HepG2 (cell line): ENCODE results near the gene RBMS2. TPM values are rescaled to one million over a fixed set of nuclear protein-coding genes. Genes with fewer than 3 reads are reported as not detected.

Experiments
- DNMT3B ChIP-seq: conservative IDR thresholded peaks from 2 replicates; pipeline ENCODE4 v1.6.1; 2016; ENCODE audit warnings: missing biosample characterization, control low read depth
- HNF1A ChIP-seq, 2 experiments: sonication (generic) in 1 of 2; formaldehyde crosslinking in 1 of 2; IDR thresholded peaks; 2 replicates each; pipeline versions ENCODE4 v1.4.0 to v1.6.1; 2016 to 2020; ENCODE audit warnings: borderline replicate concordance in 1 of 2, low read depth in 1 of 2, mild to moderate bottlenecking in 1 of 2, missing genetic modification reagents in 1 of 2
- RAD51 ChIP-seq: fragments of 450-650 bp; IDR thresholded peaks from 2 replicates; pipeline ENCODE4 v1.6.1; 2016; ENCODE audit warnings: borderline replicate concordance
- RFX3 ChIP-seq: IDR thresholded peaks from 2 replicates; pipeline ENCODE4 v1.6.1; 2016; ENCODE audit warnings: missing biosample characterization, missing genetic modification reagents
- RNF2 ChIP-seq: fragments of 450-650 bp; conservative IDR thresholded peaks from 2 replicates; pipeline ENCODE4 v1.6.1; 2016; ENCODE audit warnings: low read depth
- SNAPC2 ChIP-seq: sonication (generic); formaldehyde crosslinking; IDR thresholded peaks from 2 replicates; pipeline ENCODE4 v1.8.1; 2022; ENCODE audit warnings: mild to moderate bottlenecking, missing genetic modification reagents
- SYNCRIP ChIP-seq: fragments of 200-400 bp; formaldehyde crosslinking; IDR thresholded peaks from 2 replicates; pipeline ENCODE4 v1.6.1; 2018; ENCODE audit warnings: mild to moderate bottlenecking, low read depth, low read length; ENCODE audit not compliant: insufficient read depth
- TFDP1 ChIP-seq: IDR thresholded peaks from 2 replicates; pipeline ENCODE4 v1.6.1; 2016; ENCODE audit warnings: missing compliant biosample characterization, missing genetic modification reagents, borderline replicate concordance
- ZNF17 ChIP-seq: sonication (generic); formaldehyde crosslinking; IDR thresholded peaks from 2 replicates; pipeline ENCODE4 v1.5.0; 2020; ENCODE audit warnings: mild to moderate bottlenecking, missing genetic modification reagents
- ZNF563 ChIP-seq: sonication (generic); formaldehyde crosslinking; IDR thresholded peaks from 2 replicates; pipeline ENCODE4 v1.8.0; 2022; ENCODE audit warnings: mild to moderate bottlenecking, moderate library complexity, missing genetic modification reagents
- polyA plus RNA-seq, 8 experiments: library from polyadenylated mRNA; depleted of rRNA in 3 of 8; stranded (reverse) in 7 of 8; unstranded in 1 of 8; fragments of >200 nt; fragmentation: Illumina TruSeq in 4 of 8; extraction: Trizol in 4 of 8; gene quantifications; 2 replicates each; pipeline versions ENCODE4 v1.2.1 to v1.2.3, GENCODE V29; 2011 to 2016; ENCODE audit warnings: low read depth in 4 of 8, missing spikeins in 1 of 8, mixed read lengths in 1 of 8; ENCODE audit not compliant: insufficient read depth in 1 of 8
- total RNA-seq, 5 experiments: library from RNA; depleted of rRNA; stranded (reverse); fragments of >200 nt; fragmentation: Illumina TruSeq; extraction: Trizol; gene quantifications; 2 replicates each; pipeline ENCODE4 v1.2.3, GENCODE V29; 2016; ENCODE audit warnings: low read depth in 1 of 5
- TF ChIP-seq, protein P1 (sequence below): sonication (generic); formaldehyde crosslinking; IDR thresholded peaks from 2 replicates; pipeline ENCODE4 v1.5.0; 2020; ENCODE audit warnings: mild to moderate bottlenecking, missing genetic modification reagents, borderline replicate concordance

The RBMS2 gene
- total and polyA plus RNA-seq, 2 of the 13 experiments (the other 11 are each of a cell fraction or from before 2014, with no cell fraction given), result 0.53 to 7.4 TPM

DNA sequence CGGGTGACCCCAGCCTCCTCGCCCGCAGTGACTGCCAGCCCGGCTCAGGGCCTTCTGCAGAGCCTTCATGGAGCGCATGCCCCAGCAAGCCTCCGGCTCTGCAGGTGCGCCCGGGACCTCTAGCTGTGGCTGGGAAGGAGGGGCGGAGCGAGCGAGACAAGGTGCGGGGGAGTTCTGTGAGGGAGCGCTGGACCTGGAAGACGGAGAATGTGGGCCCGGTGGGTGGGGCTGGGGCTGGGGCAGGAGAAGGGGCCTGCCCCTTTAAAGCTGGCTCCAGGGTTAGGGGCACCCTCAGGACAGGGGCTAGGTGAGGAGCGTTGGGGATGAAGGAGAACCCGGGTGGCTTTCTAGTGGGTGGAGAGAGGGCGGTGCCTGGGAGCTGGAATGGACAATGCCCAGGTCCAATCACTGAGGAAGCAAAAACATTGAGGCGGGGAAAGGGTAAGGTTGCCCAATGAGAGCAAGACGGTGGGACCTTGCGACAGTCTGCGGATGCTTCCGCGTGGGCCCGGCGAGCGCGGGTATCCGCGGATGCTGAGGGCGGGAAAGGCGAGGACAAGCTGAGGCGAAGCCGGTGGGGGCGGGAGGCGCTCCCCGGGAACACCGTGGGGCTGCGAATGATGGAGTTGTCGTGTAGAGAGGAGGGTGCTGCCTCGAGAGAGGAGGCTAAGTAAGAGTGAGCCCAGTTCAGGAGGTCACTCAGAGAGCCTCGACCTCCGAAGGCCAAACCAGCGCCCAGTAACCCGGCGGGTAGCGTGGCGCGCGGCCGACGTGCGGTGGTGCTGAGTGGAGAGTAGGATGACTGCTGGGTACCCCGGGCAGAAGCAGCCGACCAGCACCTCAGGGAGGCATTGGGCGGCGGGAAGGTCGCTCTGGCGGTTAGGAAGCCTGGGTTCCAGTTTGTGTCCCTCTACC lies 33.3 kb upstream of the RBMS2 start, which contains the start of gene GLS2 (continued):
- TF ChIP-seq HNF1A (IDR thresholded peaks at IDR 0.05; ENCODE audit: low read depth) (no peak), HNF1A (CRISPR knock-in tag; IDR thresholded peaks at IDR 0.05; ENCODE audit: borderline replicate concordance) (peak; percentile 40), SYNCRIP (no peak), TFDP1 (peak; percentile 99), DNMT3B (CRISPR knock-in tag) (no peak), ZNF563 (CRISPR knock-in tag) (peak; percentile 89; the same call in 1 of the 2 replicates), RNF2 (peak; percentile 43; the same call in 1 of the 2 replicates), RFX3 (no peak), RAD51 (no peak), ZNF17 (CRISPR knock-in tag) (no peak), SNAPC2 (CRISPR knock-in tag) (no peak)
- TF ChIP-seq, protein P1, sequence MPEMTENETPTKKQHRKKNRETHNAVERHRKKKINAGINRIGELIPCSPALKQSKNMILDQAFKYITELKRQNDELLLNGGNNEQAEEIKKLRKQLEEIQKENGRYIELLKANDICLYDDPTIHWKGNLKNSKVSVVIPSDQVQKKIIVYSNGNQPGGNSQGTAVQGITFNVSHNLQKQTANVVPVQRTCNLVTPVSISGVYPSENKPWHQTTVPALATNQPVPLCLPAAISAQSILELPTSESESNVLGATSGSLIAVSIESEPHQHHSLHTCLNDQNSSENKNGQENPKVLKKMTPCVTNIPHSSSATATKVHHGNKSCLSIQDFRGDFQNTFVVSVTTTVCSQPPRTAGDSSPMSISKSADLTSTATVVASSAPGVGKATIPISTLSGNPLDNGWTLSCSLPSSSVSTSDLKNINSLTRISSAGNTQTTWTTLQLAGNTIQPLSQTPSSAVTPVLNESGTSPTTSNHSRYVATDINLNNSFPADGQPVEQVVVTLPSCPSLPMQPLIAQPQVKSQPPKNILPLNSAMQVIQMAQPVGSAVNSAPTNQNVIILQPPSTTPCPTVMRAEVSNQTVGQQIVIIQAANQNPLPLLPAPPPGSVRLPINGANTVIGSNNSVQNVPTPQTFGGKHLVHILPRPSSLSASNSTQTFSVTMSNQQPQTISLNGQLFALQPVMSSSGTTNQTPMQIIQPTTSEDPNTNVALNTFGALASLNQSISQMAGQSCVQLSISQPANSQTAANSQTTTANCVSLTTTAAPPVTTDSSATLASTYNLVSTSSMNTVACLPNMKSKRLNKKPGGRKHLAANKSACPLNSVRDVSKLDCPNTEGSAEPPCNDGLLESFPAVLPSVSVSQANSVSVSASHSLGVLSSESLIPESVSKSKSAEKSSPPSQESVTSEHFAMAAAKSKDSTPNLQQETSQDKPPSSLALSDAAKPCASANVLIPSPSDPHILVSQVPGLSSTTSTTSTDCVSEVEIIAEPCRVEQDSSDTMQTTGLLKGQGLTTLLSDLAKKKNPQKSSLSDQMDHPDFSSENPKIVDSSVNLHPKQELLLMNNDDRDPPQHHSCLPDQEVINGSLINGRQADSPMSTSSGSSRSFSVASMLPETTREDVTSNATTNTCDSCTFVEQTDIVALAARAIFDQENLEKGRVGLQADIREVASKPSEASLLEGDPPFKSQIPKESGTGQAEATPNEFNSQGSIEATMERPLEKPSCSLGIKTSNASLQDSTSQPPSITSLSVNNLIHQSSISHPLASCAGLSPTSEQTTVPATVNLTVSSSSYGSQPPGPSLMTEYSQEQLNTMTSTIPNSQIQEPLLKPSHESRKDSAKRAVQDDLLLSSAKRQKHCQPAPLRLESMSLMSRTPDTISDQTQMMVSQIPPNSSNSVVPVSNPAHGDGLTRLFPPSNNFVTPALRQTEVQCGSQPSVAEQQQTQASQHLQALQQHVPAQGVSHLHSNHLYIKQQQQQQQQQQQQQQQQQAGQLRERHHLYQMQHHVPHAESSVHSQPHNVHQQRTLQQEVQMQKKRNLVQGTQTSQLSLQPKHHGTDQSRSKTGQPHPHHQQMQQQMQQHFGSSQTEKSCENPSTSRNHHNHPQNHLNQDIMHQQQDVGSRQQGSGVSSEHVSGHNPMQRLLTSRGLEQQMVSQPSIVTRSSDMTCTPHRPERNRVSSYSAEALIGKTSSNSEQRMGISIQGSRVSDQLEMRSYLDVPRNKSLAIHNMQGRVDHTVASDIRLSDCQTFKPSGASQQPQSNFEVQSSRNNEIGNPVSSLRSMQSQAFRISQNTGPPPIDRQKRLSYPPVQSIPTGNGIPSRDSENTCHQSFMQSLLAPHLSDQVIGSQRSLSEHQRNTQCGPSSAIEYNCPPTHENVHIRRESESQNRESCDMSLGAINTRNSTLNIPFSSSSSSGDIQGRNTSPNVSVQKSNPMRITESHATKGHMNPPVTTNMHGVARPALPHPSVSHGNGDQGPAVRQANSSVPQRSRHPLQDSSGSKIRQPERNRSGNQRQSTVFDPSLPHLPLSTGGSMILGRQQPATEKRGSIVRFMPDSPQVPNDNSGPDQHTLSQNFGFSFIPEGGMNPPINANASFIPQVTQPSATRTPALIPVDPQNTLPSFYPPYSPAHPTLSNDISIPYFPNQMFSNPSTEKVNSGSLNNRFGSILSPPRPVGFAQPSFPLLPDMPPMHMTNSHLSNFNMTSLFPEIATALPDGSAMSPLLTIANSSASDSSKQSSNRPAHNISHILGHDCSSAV, result no peak
